Calu3 (cell line): ENCODE results near the gene MS4A4A. TPM values are rescaled to one million over a fixed set of nuclear protein-coding genes. Genes with fewer than 3 reads are reported as not detected.

ENCODE experiments used
- BruUV-seq: library from RNA; stranded (reverse); fragments of 400-500 nt; replicated peaks from 2 replicates; lab custom pipeline; 2021; lab: Mats Ljungman, UMichigan
- CTCF ChIA-PET: fragments of 300-600 bp; sonication (Branson Sonifier 250); formaldehyde crosslinking; loops from one replicate; lab custom pipeline; 2022; ENCODE audit warnings: antibody characterized with exemption; lab: Charles Lee
- DNase-seq: peaks from one replicate; pipeline ENCODE4 v3.0.0; 2022
- H3K27ac Mint-ChIP-seq: one replicate; pipeline ENCODE4 v1.8.0; 2022; ENCODE audit warnings: mixed read lengths; ENCODE audit not compliant: unreplicated experiment
- H3K27me3 Mint-ChIP-seq: one replicate; pipeline ENCODE4 v1.8.0; 2022; ENCODE audit warnings: mixed read lengths; ENCODE audit not compliant: unreplicated experiment
- H3K36me3 Mint-ChIP-seq: one replicate; pipeline ENCODE4 v1.8.0; 2022; ENCODE audit warnings: mild to moderate bottlenecking, moderate library complexity, mixed read lengths; ENCODE audit not compliant: insufficient read depth, unreplicated experiment
- H3K4me1 Mint-ChIP-seq: one replicate; pipeline ENCODE4 v1.8.0; 2022; ENCODE audit warnings: mild to moderate bottlenecking, low read depth, mixed read lengths; ENCODE audit not compliant: unreplicated experiment
- H3K4me3 Mint-ChIP-seq: one replicate; pipeline ENCODE4 v1.8.0; 2022; ENCODE audit warnings: mild to moderate bottlenecking, low read depth, moderate library complexity, mixed read lengths; ENCODE audit not compliant: unreplicated experiment
- H3K9me3 Mint-ChIP-seq: one replicate; pipeline ENCODE4 v1.8.0; 2022; ENCODE audit warnings: low read depth, mixed read lengths; ENCODE audit not compliant: unreplicated experiment
- intact Hi-C: fragments of 100-400 bp; cut with micrococcal nuclease; formaldehyde crosslinking; loops from one replicate; pipeline ENCODE4 v1.10.0; 2022; ENCODE audit not compliant: unreplicated experiment
- total RNA-seq: library from RNA; stranded (reverse); gene quantifications from 2 replicates; pipeline ENCODE4 v1.2.3, GENCODE V29; 2022
- TF ChIP-seq, protein P1 (sequence below): fragments of 200-600 bp; IDR thresholded peaks from one replicate; pipeline ENCODE4 v1.8.0; 2022; ENCODE audit warnings: antibody characterized with exemption; ENCODE audit not compliant: unreplicated experiment

The MS4A4A gene
- total RNA-seq, 1 experiment from 2014 or later, result not detected

GRCh38 chr11:60257956-60258722, 22.3 kb upstream of the MS4A4A start:
- TF ChIP-seq, protein P1, sequence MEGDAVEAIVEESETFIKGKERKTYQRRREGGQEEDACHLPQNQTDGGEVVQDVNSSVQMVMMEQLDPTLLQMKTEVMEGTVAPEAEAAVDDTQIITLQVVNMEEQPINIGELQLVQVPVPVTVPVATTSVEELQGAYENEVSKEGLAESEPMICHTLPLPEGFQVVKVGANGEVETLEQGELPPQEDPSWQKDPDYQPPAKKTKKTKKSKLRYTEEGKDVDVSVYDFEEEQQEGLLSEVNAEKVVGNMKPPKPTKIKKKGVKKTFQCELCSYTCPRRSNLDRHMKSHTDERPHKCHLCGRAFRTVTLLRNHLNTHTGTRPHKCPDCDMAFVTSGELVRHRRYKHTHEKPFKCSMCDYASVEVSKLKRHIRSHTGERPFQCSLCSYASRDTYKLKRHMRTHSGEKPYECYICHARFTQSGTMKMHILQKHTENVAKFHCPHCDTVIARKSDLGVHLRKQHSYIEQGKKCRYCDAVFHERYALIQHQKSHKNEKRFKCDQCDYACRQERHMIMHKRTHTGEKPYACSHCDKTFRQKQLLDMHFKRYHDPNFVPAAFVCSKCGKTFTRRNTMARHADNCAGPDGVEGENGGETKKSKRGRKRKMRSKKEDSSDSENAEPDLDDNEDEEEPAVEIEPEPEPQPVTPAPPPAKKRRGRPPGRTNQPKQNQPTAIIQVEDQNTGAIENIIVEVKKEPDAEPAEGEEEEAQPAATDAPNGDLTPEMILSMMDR, result no peak
- Mint-ChIP-seq H3K9me3 (peaks cover 8% of the 10 kb centered on the region), H3K36me3 (no peaks in the 10 kb centered on the region), H3K27ac (no peak overlapping the region), H3K4me1 (no peaks in the 10 kb centered on the region), H3K4me3 (no peak overlapping the region), H3K27me3 (no peaks in the 10 kb centered on the region)
- intact Hi-C loops, result no loop called here
- BruUV-seq, result no TSS peak
- no peak for DNase-seq
- CTCF ChIA-PET, result no interaction called here

DNA sequence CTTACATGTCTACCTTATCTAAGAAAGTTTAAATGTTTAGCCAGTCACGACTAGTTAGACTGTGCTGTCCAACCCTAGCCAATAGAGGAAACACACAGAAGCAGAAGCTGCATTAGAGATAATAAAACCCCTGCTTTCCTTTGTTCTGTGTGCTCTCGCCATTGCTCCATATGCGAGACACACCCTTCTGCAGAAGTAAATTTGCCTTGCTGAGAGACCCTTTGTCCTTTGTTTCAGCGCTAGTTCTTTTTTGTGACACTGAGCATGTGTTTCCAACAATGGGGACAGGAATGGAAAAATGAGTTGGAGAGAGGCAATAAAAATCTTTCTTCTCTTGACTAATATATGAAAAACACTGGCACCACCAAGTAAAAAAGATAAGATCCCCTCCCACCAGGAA, 19.5 kb upstream of the MS4A4A start:
- CTCF ChIA-PET, result interaction anchor here (1.3 kb wide), 1 partner anchor 10 kb away, joined by 4 read pairs; no protein-coding TSS in a partner anchor
- no TSS peak for BruUV-seq
- Mint-ChIP-seq H3K9me3 (peaks cover 3% of the 10 kb centered on the region), H3K36me3 (no peaks in the 10 kb centered on the region), H3K27me3 (no peaks in the 10 kb centered on the region), H3K27ac (no peak overlapping the region), H3K4me3 (no peak overlapping the region), H3K4me1 (no peaks in the 10 kb centered on the region)
- intact Hi-C loops, result no loop called here
- TF ChIP-seq, protein P1, result no peak
- no peak for DNase-seq

GRCh38 chr11:60263402-60263801, 17.1 kb upstream of the MS4A4A start:
- Mint-ChIP-seq H3K4me1 (no peaks in the 10 kb centered on the region), H3K27me3 (peaks cover 13% of the 10 kb centered on the region), H3K36me3 (no peaks in the 10 kb centered on the region), H3K4me3 (no peak overlapping the region), H3K9me3 (peaks cover 3% of the 10 kb centered on the region), H3K27ac (no peak overlapping the region)
- BruUV-seq, result no TSS peak
- CTCF ChIA-PET, result no interaction called here
- TF ChIP-seq, protein P1, result no peak
- no peak for DNase-seq
- intact Hi-C loops, result no loop called here

DNA sequence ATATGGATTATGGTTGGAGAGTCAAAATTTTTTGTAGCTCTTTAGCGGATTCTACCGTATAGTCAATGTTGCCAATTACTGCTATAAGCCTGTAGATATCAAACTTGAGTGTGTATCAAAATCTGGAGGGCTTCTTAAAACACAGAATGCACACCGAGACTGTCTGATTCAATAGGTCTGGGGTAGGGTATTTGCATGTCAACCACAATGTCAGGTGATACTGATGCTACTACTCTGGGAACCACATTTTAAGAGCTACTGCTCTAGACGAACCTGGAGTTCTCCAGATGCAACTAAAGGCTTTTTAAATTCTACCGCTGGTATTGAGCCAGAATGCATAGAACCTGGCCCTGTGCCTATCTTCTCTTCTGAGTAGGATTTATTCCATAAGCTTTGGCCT, 15.8 kb upstream of the MS4A4A start:
- TF ChIP-seq, protein P1, result no peak
- peaks cover 13% of the 10 kb centered on the region for H3K27me3 Mint-ChIP-seq
- intact Hi-C loops, result loop anchor here (1.0 to 2.0 kb wide), 4 partner anchors 70 to 354 kb away; no protein-coding TSS in a partner anchor
- no peaks in the 10 kb centered on the region for H3K4me1 Mint-ChIP-seq
- no peak for DNase-seq
- CTCF ChIA-PET, result interaction anchor here (0.9 to 2.1 kb wide), 3 partner anchors 13 to 214 kb away, joined by 3 to 10 read pairs (median 3); no protein-coding TSS in a partner anchor
- peaks cover 3% of the 10 kb centered on the region for H3K9me3 Mint-ChIP-seq
- no peak overlapping the region for H3K4me3 Mint-ChIP-seq
- H3K36me3 Mint-ChIP-seq, result no peaks in the 10 kb centered on the region
- no peak overlapping the region for H3K27ac Mint-ChIP-seq
- BruUV-seq, result no TSS peak
